ENCODE measurements around the gene TRH.
"Not testable (repeated sequence)": the region's sequence is repeated elsewhere in the genome, so short reads cannot be mapped to it uniquely, and the experiment has no call there.

Gene TRH

DNA sequence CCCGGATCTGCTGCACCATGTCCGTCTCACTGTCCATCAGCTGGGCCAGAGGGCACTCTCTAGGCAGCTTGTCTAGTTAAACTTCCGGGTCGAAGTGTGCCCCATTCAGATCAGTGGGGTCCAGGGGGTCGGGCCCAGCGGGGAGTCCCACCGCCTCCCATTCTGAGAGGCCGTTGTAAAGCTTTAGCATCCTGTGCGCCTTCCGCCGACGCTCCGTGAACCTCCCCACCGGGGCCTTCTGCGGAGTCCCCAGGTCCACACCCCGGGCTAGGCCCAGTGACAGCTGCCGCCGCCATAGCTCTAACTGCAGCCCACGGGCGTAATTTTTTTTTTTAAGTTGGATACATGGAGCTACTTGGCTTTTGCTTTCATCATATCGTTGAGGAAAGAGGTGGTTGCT lies 38.7 kb downstream of the TRH start:
- not testable (repeated sequence) for DNase-seq

DNA sequence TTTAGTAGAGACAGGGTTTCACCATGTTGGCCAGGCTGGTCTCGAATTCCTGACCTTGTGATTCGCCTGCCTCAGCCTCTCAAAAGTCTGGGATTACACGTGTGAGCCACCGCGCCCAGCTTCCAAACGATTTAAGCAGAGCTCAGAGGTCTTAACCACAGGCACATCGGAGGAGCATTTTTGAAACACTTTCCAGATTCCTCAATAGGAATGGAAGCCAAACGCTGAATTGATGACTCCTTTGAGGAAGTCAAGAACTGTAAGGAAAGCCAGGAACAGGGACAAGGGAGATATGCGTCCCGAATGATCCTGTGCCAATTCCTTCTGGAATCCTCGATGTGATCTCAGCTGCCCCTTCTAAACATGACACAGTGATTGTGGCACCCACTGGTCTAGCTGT lies 40.0 kb downstream of the TRH start:
- no peak for DNase-seq

GRCh38 chr3:130017661-130018060 lies 43.1 kb downstream of the TRH start:
- DNase-seq = not testable (repeated sequence)

DNA sequence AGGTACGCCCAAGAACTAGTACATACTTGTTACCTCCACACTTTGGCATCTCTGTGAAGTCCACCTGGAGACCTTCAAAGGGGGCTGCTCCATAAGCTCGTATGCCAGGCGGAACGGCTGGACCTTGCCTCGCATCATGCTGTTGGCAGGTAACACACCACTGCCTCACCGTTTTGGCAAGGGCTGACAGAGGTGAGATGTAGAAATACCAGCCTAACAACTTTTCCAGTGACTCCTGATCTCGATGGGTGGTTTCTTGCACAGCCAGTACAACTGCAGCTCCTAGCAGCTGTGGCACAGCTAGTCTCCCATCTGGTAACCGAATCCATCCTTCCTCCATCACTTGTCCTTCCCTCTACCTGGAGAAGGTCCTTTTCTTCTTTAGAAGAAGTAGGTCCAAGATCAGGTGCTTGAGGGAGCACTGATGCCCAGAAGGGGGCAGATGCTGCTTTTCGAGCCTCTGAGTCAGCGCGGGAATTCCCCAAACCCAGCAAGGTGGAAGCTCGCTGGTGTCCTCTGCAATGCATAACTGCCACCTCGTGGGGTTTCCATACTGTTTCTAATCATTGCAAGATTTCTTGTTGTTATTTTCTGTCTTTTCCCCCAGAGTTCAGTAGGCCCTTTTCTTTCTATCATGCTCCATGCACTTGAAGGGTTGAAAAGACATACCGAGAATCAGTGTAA lies 51.8 kb downstream of the TRH start:
- not testable (repeated sequence) for DNase-seq

GRCh38 chr3:130027437-130027836 lies 52.9 kb downstream of the TRH start:
- DNase-seq = not testable (repeated sequence)

Data from NCI-H2029 treated with DMSO at 0.1 percent for 48 hours (cell line).